ENCODE data around the gene SH3PXD2A. TPM values are rescaled to one million over a fixed set of nuclear protein-coding genes. Genes with fewer than 3 reads are reported as not detected.

The SH3PXD2A gene
- total and polyA plus RNA-seq, 10 of the 15 experiments (the other 5 are each of a cell fraction or from before 2014, with no cell fraction given): 0.63 to 14.0 (median 4.4) TPM

- no peak overlapping the region for H3K27ac ChIP-seq (ENCODE audit: control insufficient read depth, insufficient read depth)
- in situ Hi-C loops (cut with MboI) (no loop called here), intact Hi-C loops (cut with micrococcal nuclease; ENCODE audit: unreplicated experiment) (no loop called here)
- no peak overlapping the region for H3K4me3 ChIP-seq
- FAIRE-seq: no peak
- no TSS peak for BruUV-seq (replicated peaks)
- ATAC-seq: no peak
- no peak overlapping the region for H3K4me2 ChIP-seq (ENCODE audit: control insufficient read depth, insufficient read depth)
- H3K79me2 ChIP-seq (ENCODE audit: control insufficient read depth, insufficient read depth, low read length): no peaks in the 10 kb centered on the region
- WGBS (ENCODE audit: insufficient coverage, insufficient replicate concordance, low lambda C conversion rate, missing lambda C conversion rate): 49% methylated on average over 4 of the region's 4 CpGs
- no peak for DNase-seq (ENCODE audit: low read depth, low spot score)
- H3K9me3 ChIP-seq (replicated peaks; ENCODE audit: control insufficient read depth, insufficient read depth, low read length): no peaks in the 10 kb centered on the region
- no peaks in the 10 kb centered on the region for H4K20me1 ChIP-seq (ENCODE audit: control insufficient read depth, insufficient read depth)
- H3K4me1 ChIP-seq (ENCODE audit: control insufficient read depth, insufficient read depth, low read length): no peaks in the 10 kb centered on the region; the same call in 1 of the 2 replicates
- H3K27me3 ChIP-seq (replicated peaks in 1 of 2; ENCODE audit: control insufficient read depth in 2 of 2, insufficient read depth in 2 of 2, low read length in 1 of 2): no peaks in the 10 kb centered on the region; a peak in 1 of 4 replicates
- H3K9ac ChIP-seq (ENCODE audit: control insufficient read depth, insufficient read depth, low read length): no peak overlapping the region
- ChIA-PET POLR2A (interaction anchor here (0.7 kb wide), 1 partner anchor 325 kb away, joined by 8 read pairs; no protein-coding TSS in a partner anchor), CTCF (no interaction called here), SMC1A (ENCODE audit: uncharacterized antibody, unreplicated experiment) (no interaction called here), RAD21 (ENCODE audit: unreplicated experiment) (no interaction called here)
- H2AFZ ChIP-seq (ENCODE audit: control insufficient read depth, low read depth, low read length): no peak overlapping the region
- no peaks in the 10 kb centered on the region for H3K36me3 ChIP-seq (ENCODE audit: control insufficient read depth in 2 of 2, insufficient read depth in 2 of 2, low read length in 1 of 2)
- TF ChIP-seq PRDM15 (CRISPR knock-in tag; IDR thresholded peaks at IDR 0.05) (no peak), RELA (IDR thresholded peaks at IDR 0.05; ENCODE audit: borderline replicate concordance, partially characterized antibody) (no peak), BCL3 (IDR thresholded peaks at IDR 0.05; ENCODE audit: borderline replicate concordance, insufficient read depth, low read depth, low read length, poor library complexity, severe bottlenecking) (no peak), CBFB (IDR thresholded peaks at IDR 0.05; ENCODE audit: low read depth) (no peak), MLLT1 (IDR thresholded peaks at IDR 0.05) (no peak), ZSCAN29 (IDR thresholded peaks at IDR 0.05) (no peak), BACH1 (IDR thresholded peaks at IDR 0.05; ENCODE audit: borderline replicate concordance) (no peak), RB1 (IDR thresholded peaks at IDR 0.05; ENCODE audit: borderline replicate concordance) (no peak), MTA2 (IDR thresholded peaks at IDR 0.05; ENCODE audit: low read depth) (no peak), ESRRA (IDR thresholded peaks at IDR 0.05; ENCODE audit: low read length) (no peak), PAX8 (IDR thresholded peaks at IDR 0.05) (no peak), EED (IDR thresholded peaks at IDR 0.05; ENCODE audit: low read depth) (no peak), HDGF (IDR thresholded peaks at IDR 0.05) (no peak), CEBPB (IDR thresholded peaks at IDR 0.05; ENCODE audit: borderline replicate concordance in 1 of 2, low read depth in 2 of 2, low read length in 2 of 2) (no peak), DPF2 (IDR thresholded peaks at IDR 0.05) (no peak)
Measured at GRCh38 chr10:103804871-103805270, 50.5 kb downstream of the SH3PXD2A start.

Data from GM12878 (cell line).